PC-3 (cell line): ENCODE results near the gene ZFP92. TPM values are rescaled to one million over a fixed set of nuclear protein-coding genes. Genes with fewer than 3 reads are reported as not detected.

Experiments
- ATAC-seq: fragments of 200-7000 bp; cut with Tn5 transposase; 2 replicates; pipeline ENCODE4 v1.9.1; 2020; ENCODE audit warnings: mild to moderate bottlenecking, moderate library complexity
- BruUV-seq: library from RNA; stranded (reverse); fragments of 400-500 nt; replicated peaks from 2 replicates; lab custom pipeline; 2021; lab: Mats Ljungman, UMichigan
- CTCF ChIA-PET: fragments of 300-600 bp; sonication (Branson Sonifier 250); formaldehyde crosslinking; loops from one replicate; lab custom pipeline; 2022; ENCODE audit warnings: antibody characterized with exemption; lab: Charles Lee
- POLR2A ChIA-PET: fragments of 300-600 bp; sonication (Branson Sonifier 250); formaldehyde crosslinking; loops from one replicate; lab custom pipeline; 2022; ENCODE audit warnings: antibody characterized with exemption; ENCODE audit not compliant: unreplicated experiment; lab: Charles Lee
- DNase-seq: peaks from one replicate; pipeline ENCODE4 v3.0.0-alpha.2; 2015
- H2AFZ ChIP-seq: fragments of 300-600 bp; sonication (generic); 2 replicates; pipeline ENCODE4 v1.6.0; 2016; ENCODE audit warnings: antibody characterized with exemption, low read length
- H3F3A ChIP-seq: fragments of 300-600 bp; sonication (generic); one replicate; pipeline ENCODE4 v1.6.0; 2017; ENCODE audit warnings: antibody characterized with exemption, low read length, control low read depth, mild to moderate bottlenecking; ENCODE audit not compliant: unreplicated experiment
- H3K27ac ChIP-seq: fragments of 300-600 bp; sonication (generic); 2 replicates; pipeline ENCODE4 v1.5.1; 2016; ENCODE audit warnings: mild to moderate bottlenecking, low read length
- H3K27me3 ChIP-seq: fragments of 300-600 bp; sonication (generic); 2 replicates; pipeline ENCODE4 v1.6.1; 2016; ENCODE audit warnings: low read length, mixed read lengths
- H3K36me3 ChIP-seq: fragments of 300-600 bp; sonication (generic); 2 replicates; pipeline ENCODE4 v1.6.1; 2016; ENCODE audit warnings: low read depth, mixed run types, low read length, mixed read lengths
- H3K4me1 ChIP-seq: fragments of 300-600 bp; sonication (generic); 2 replicates; pipeline ENCODE4 v1.5.1; 2016; ENCODE audit warnings: low read length; ENCODE audit not compliant: insufficient read depth
- H3K4me2 ChIP-seq: fragments of 300-600 bp; sonication (generic); 2 replicates; pipeline ENCODE4 v1.6.0; 2016; ENCODE audit warnings: low read length
- H3K4me3 ChIP-seq: fragments of 300-600 bp; sonication (generic); 2 replicates; pipeline ENCODE4 v1.5.1; 2016; ENCODE audit warnings: mild to moderate bottlenecking, low read length, mixed read lengths
- H3K79me2 ChIP-seq: fragments of 300-600 bp; sonication (generic); 2 replicates; pipeline ENCODE4 v1.6.1; 2017; ENCODE audit warnings: low read length, mixed read lengths
- H3K9ac ChIP-seq: fragments of 300-600 bp; sonication (generic); 2 replicates; pipeline ENCODE4 v1.6.0; 2016; ENCODE audit warnings: mild to moderate bottlenecking, low read length
- H3K9me2 ChIP-seq: fragments of 300-600 bp; sonication (generic); replicated peaks from 2 replicates; pipeline ENCODE4 v1.6.1; 2016; ENCODE audit warnings: mixed run types, low read length, mixed read lengths
- H3K9me3 ChIP-seq: fragments of 300-600 bp; sonication (generic); 2 replicates; pipeline ENCODE4 v1.6.1; 2016; ENCODE audit warnings: low read length, mixed read lengths
- H4K20me1 ChIP-seq: fragments of 300-600 bp; sonication (generic); 2 replicates; pipeline ENCODE4 v1.6.1; 2016; ENCODE audit warnings: low read length, mixed read lengths
- CTCF ChIP-seq: fragments of 300-600 bp; sonication (generic); conservative IDR thresholded peaks from 2 replicates; pipeline ENCODE4 v1.5.1; 2017; ENCODE audit warnings: antibody characterized with exemption, low read depth, mild to moderate bottlenecking, low read length
- EZH2 ChIP-seq: fragments of 300-600 bp; sonication (generic); IDR thresholded peaks from one replicate; pipeline ENCODE4 v1.6.1; 2017; ENCODE audit warnings: antibody characterized with exemption, mild to moderate bottlenecking, low read length; ENCODE audit not compliant: unreplicated experiment
- EZH2phosphoT487 ChIP-seq: fragments of 300-600 bp; sonication (generic); IDR thresholded peaks from 2 replicates; pipeline ENCODE4 v1.6.1; 2018; ENCODE audit warnings: mild to moderate bottlenecking, antibody characterized with exemption, low read length, borderline replicate concordance
- intact Hi-C: fragments of 100-400 bp; cut with micrococcal nuclease; formaldehyde crosslinking; loops from 2 replicates; pipeline ENCODE4 v1.9.0; 2023
- total RNA-seq: library from RNA; depleted of rRNA; stranded (reverse); fragments of >200 nt; gene quantifications from 2 replicates; pipeline ENCODE4 v1.2.3, GENCODE V29; 2014

ZFP92 gene
- total RNA-seq, 1 experiment from 2014 or later = not detected

GRCh38 chrX:153380691-153381090 is 30.6 kb upstream of the ZFP92 start:
- Histone ChIP-seq H3K4me1 (no peaks in the 10 kb centered on the region), H3K4me3 (no peak overlapping the region), H3K27ac (no peak overlapping the region), H3K9ac (no peak overlapping the region), H3K79me2 (no peaks in the 10 kb centered on the region), H3K27me3 (no peaks in the 10 kb centered on the region), H2AFZ (no peak overlapping the region), H3K9me3 (no peaks in the 10 kb centered on the region), H4K20me1 (no peaks in the 10 kb centered on the region), H3F3A (no peaks in the 10 kb centered on the region), H3K9me2 (no peaks in the 10 kb centered on the region), H3K36me3 (no peaks in the 10 kb centered on the region), H3K4me2 (no peak overlapping the region)
- no peak for TF ChIP-seq EZH2phosphoT487
- no peak for TF ChIP-seq EZH2
- TF ChIP-seq CTCF = no peak
- ChIA-PET CTCF (no interaction called here), POLR2A (no interaction called here)
- DNase-seq = no peak
- no peak for ATAC-seq
- BruUV-seq = no TSS peak
- intact Hi-C loops = no loop called here

GRCh38 chrX:153381684-153382532 is 29.4 kb upstream of the ZFP92 start:
- BruUV-seq = no TSS peak
- Histone ChIP-seq H3F3A (no peaks in the 10 kb centered on the region), H3K27ac (no peak overlapping the region), H3K9ac (no peak overlapping the region), H3K27me3 (no peaks in the 10 kb centered on the region), H3K9me3 (no peaks in the 10 kb centered on the region), H3K9me2 (no peaks in the 10 kb centered on the region), H3K4me2 (no peak overlapping the region), H2AFZ (no peak overlapping the region), H3K79me2 (no peaks in the 10 kb centered on the region), H3K4me3 (no peak overlapping the region), H3K36me3 (no peaks in the 10 kb centered on the region), H3K4me1 (no peaks in the 10 kb centered on the region), H4K20me1 (no peaks in the 10 kb centered on the region)
- ChIA-PET POLR2A (no interaction called here), CTCF (no interaction called here)
- ATAC-seq = no peak
- no peak for TF ChIP-seq CTCF
- no peak for TF ChIP-seq EZH2
- TF ChIP-seq EZH2phosphoT487 = no peak
- DNase-seq = no peak
- intact Hi-C loops = no loop called here
